ENCODE data around the gene SH2D7. TPM values are rescaled to one million over a fixed set of nuclear protein-coding genes. Genes with fewer than 3 reads are reported as not detected.
A peak's percentile ranks its signal among the peaks of the same experiment; 100 is the strongest.

Gene SH2D7
- total RNA-seq, 1 experiment from 2014 or later: not detected

- DNase-seq (ENCODE audit: low spot score): no peak
- in situ Hi-C loops (cut with HindIII; ENCODE audit: low sequenced_read_pairs): no loop called here
Observed at GRCh38 chr15:78076231-78077052, 15.9 kb upstream of the SH2D7 start.

DNA sequence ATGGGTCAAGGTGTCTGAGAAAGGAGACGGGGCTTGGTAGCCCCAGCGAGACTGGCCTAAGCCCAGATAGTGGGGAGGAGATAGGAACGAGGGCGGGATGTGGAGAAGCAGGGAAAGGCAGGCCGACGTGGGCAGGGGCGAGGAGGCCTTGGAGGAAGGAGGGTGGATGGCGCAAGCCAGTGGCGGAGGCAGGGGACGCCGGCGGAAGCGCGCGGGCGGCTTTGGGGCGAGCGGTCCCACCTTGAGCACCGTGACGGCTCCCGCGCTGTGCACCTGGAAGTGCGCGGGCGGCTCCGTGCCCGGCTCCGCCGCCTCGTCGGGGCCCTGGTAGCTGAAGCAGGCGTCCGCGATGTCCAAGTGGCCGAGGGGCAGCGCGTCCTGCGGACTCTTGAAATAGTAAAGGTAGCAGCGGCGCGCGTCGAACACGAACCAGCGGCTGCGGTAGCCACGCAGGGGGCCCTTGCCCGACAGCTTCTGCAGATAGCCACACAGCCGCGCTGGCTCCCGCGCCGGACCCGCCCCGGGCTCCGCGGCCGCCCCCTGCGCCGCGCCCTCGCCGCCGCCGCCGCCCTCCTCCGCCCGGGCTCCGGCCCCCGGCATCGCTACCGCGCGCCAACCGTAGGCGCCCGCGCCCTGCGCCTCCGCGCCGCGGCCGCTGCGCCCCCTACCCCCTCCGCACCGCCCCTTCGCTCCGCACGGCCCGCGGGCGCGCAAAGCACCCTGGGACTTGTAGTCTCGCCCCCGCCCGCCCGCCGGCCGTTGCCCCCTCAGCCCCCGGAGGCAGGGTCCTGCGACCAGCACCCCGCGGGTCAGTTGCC, 15.1 kb upstream of the SH2D7 start, which contains the start of gene TBC1D2B:
Gene TBC1D2B (minus strand): TSS at position 659 of the 818 bp plus-strand sequence. CDS start 59 bp downstream, at position 600.
- peak; percentile 66 for DNase-seq (ENCODE audit: low spot score)
- in situ Hi-C loops (cut with HindIII; ENCODE audit: low sequenced_read_pairs): no loop called here

GRCh38 chr15:78077871-78078210, 14.5 kb upstream of the SH2D7 start:
- in situ Hi-C loops (cut with HindIII; ENCODE audit: low sequenced_read_pairs): no loop called here
- DNase-seq (ENCODE audit: low spot score): no peak

DNA sequence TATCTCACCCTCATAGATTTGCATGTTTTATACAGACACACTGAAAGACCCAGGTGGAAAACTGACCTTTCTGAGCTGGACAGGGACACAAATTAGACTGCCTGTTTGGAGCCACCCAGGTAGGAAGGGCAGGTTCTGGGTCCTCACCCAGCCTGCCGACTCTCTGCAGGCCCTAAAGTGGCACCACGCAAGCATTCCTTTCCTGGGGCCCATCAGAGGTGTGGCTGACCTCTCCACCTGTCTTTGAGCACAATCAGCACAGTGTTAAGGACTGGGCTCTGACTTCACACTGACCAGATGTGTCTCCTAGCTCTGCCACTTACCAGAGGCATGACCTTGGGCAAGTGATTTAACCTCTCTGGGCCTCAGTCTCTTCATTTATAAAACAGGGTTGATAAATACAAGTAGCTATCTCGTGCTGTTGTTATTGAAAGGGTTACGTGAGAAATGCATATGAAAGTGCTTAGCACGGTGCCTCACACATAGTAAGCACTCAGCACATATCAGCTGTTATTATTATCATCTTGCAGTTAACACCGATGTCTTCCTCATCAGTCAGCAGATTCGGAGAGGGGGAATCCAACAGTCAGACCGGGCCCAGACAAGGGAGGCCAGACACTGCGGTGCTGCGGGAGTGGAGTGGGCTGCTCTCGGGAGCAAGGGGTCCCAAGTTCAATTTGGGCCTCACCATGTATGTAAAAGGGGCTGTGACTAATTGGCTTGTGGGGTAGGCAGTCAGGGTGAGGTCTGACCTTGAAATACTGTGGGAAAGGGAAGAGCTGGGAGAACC, 12.9 kb upstream of the SH2D7 start:
- in situ Hi-C loops (cut with HindIII; ENCODE audit: low sequenced_read_pairs): no loop called here
- DNase-seq (ENCODE audit: low spot score): no peak

DNA sequence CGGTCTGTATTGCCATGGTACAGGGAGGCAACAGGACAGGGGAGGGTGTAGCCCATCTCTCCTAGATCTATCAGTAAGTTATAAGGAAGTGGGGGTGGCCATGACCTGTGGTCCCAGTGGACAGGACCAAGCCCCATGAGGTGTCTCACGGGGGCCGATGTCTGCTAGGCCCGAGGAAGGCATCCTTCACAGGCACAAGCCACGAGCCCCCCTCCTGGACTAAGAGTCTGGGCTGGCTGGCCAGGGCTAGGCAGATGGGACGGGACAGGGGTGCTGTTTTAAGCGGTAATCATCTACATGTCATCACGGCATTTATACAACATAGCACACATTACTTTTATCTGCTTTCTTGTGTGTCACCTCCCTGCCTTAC, 12.3 kb upstream of the SH2D7 start:
- in situ Hi-C loops (cut with HindIII; ENCODE audit: low sequenced_read_pairs): no loop called here
- no peak for DNase-seq (ENCODE audit: low spot score)

GRCh38 chr15:78082106-78082742, 10.1 kb upstream of the SH2D7 start:
- in situ Hi-C loops (cut with HindIII; ENCODE audit: low sequenced_read_pairs): no loop called here
- no peak for DNase-seq (ENCODE audit: low spot score)

DNA sequence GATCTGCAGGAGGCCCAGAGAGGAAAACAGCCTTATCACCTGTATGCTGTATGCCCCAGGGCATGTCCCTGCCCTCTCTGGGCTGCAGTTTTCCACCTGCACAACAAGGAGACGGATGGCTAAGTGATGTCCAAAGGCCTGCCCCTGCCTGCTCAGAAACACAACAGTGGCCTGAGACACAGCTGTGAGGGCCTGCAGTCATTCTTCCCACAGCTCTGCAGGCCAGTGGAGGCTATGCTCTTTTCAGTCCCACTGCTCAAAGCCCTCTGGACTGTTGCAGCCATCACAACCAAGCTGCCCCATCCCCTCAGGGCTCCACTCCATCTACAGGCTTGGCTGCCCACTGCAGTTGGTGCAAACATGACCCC, 9.6 kb upstream of the SH2D7 start:
- in situ Hi-C loops (cut with HindIII; ENCODE audit: low sequenced_read_pairs): no loop called here
- no peak for DNase-seq (ENCODE audit: low spot score)

- DNase-seq (ENCODE audit: low spot score): no peak
- in situ Hi-C loops (cut with HindIII; ENCODE audit: low sequenced_read_pairs): no loop called here
Observed at GRCh38 chr15:78083186-78083585, 9.2 kb upstream of the SH2D7 start.

DNA sequence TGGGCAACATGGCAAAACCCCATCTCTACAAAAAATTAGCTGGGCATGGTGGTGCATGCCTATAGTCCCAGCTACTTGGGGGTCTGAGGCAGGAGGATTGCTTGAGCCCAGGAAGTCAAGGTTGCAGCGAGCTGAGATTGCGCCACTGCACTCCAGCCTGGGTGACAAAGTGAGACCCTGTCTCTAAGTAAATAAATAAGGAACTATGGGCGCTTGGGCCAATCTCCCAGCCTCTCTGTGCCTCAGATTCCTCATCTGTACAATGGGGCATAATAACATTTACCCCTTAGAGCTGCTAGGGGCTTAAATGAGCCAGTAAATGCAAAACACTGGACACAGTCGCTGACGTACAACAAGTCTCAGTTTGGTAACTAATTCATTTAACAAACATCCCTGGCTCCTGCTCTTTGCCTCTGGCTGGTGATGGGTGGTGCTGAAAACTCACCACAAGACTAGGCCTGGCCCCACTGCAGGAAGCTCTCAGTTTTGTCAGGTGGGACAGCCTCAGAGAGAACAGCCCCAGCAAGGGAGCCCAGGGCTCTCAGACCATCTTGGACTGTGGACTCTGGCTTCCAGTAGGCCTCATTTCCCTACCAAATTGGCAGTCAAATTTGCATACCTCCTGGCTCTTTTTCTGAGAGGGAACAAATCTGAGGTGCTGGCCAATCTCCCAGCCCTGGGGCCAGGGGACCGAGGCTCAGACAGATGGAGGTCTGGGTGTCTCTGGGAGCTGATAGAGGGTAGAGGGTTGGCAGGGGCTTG, 8.5 kb upstream of the SH2D7 start:
- DNase-seq (ENCODE audit: low spot score): peak; percentile 19
- in situ Hi-C loops (cut with HindIII; ENCODE audit: low sequenced_read_pairs): no loop called here

- no peak for DNase-seq (ENCODE audit: low spot score)
- in situ Hi-C loops (cut with HindIII; ENCODE audit: low sequenced_read_pairs): no loop called here
Observed at GRCh38 chr15:78084449-78084750, 8.0 kb upstream of the SH2D7 start.

DNA sequence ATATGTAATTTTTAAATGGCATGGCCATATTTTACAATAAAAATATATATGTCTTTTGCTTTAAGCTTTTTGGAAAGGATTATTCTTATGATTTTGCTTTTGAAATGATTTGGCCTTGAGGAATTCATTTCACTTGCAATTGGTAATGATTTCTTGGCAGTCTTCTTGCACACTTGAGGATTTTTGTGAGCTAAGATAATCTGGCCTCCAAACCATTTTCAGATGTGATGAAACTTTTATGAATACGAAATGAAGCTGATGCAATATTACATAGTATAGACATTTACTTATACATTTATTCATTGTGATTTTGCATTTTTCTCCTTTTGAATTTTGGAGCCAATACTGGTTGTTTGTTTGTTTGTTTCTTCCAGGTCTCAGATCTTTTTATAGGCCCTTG, 6.4 kb upstream of the SH2D7 start:
- in situ Hi-C loops (cut with HindIII; ENCODE audit: low sequenced_read_pairs): no loop called here
- no peak for DNase-seq (ENCODE audit: low spot score)

DNA sequence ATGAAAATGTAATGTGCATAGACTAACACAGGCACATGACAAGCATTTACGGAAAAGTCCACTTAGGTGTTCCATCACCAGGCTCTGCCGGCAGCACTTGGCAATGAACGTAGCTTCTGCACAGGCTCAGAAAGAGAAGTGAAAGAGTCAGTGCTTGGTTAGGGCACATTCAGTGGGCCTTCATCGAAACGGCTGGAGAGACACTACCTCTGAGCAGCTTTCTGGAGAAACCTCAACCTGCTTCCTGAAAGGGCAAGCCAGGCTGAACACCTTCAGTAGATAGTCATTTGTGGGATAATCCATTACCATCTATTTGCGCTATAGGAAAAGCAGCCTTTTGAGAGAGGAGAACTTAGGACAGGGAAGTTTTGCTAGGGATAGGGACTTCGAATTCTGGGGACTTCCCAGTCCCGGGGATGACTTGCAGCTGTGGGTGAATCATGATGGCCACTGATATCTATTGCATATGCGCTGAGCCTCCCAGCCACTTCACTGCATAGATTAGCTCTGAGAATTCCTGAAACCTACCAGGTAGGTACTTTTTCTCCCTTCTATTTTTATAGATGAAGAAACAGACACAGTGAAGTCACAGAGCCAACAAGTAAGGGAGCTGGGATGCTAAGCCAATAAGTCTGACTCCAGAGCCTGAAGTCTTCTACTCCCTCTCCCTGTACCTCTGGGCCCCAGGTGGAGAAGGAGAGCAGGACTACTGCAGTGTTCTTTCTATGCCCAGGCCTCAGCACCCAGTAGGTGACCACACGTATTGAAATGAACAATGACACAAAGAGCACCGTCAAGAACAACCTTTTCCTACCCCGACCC, 4.2 kb upstream of the SH2D7 start:
- in situ Hi-C loops (cut with HindIII; ENCODE audit: low sequenced_read_pairs): no loop called here
- no peak for DNase-seq (ENCODE audit: low spot score)

GRCh38 chr15:78088773-78089080, 3.6 kb upstream of the SH2D7 start:
- no peak for DNase-seq (ENCODE audit: low spot score)

GRCh38 chr15:78090422-78091063, 1.8 kb upstream of the SH2D7 start:
- in situ Hi-C loops (cut with HindIII; ENCODE audit: low sequenced_read_pairs): no loop called here
- no peak for DNase-seq (ENCODE audit: low spot score)

More at GRCh38 chr15:78088773-78089080, 3.6 kb upstream of the SH2D7 start:
- in situ Hi-C loops (cut with HindIII; ENCODE audit: low sequenced_read_pairs): no loop called here

- in situ Hi-C loops (cut with HindIII; ENCODE audit: low sequenced_read_pairs): no loop called here
- no peak for DNase-seq (ENCODE audit: low spot score)
Observed at GRCh38 chr15:78093242-78094020, 1.1 kb downstream of the SH2D7 start.

DNA sequence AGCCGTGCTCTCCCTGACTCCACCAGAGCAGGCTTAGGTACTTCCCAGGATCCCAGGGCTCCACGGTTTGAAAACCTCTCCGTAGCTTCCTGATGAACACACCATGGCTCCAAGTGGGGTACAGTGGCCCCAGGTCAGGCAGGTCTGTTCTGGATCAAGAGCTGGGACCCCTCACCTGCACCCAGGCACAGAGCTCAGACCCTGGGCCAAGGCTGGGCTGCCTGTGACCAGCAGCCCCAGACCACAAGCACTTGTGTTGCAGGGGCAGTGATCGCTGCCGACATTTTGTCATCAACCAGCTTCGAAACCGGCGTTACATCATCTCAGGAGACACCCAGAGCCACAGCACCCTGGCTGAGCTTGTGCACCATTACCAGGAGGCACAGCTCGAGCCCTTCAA, 5.3 kb downstream of the SH2D7 start:
- in situ Hi-C loops (cut with HindIII; ENCODE audit: low sequenced_read_pairs): no loop called here
- no peak for DNase-seq (ENCODE audit: low spot score)

GRCh38 chr15:78098131-78098755, 5.9 kb downstream of the SH2D7 start:
- in situ Hi-C loops (cut with HindIII; ENCODE audit: low sequenced_read_pairs): no loop called here
- no peak for DNase-seq (ENCODE audit: low spot score)
